ENCODE measurements around the gene BEAN1. TPM values are rescaled to one million over a fixed set of nuclear protein-coding genes. Genes with fewer than 3 reads are reported as not detected.

Gene BEAN1
- total RNA-seq, 1 experiment from 2014 or later, result 0.61 TPM

GRCh38 chr16:66491716-66492064 lies 64.6 kb downstream of the BEAN1 start (continued):
- TF ChIP-seq, protein P1, sequence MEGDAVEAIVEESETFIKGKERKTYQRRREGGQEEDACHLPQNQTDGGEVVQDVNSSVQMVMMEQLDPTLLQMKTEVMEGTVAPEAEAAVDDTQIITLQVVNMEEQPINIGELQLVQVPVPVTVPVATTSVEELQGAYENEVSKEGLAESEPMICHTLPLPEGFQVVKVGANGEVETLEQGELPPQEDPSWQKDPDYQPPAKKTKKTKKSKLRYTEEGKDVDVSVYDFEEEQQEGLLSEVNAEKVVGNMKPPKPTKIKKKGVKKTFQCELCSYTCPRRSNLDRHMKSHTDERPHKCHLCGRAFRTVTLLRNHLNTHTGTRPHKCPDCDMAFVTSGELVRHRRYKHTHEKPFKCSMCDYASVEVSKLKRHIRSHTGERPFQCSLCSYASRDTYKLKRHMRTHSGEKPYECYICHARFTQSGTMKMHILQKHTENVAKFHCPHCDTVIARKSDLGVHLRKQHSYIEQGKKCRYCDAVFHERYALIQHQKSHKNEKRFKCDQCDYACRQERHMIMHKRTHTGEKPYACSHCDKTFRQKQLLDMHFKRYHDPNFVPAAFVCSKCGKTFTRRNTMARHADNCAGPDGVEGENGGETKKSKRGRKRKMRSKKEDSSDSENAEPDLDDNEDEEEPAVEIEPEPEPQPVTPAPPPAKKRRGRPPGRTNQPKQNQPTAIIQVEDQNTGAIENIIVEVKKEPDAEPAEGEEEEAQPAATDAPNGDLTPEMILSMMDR (IDR thresholded peaks at IDR 0.05 in 2 of 3, conservative IDR thresholded peaks at IDR 0.05 in 1 of 3; ENCODE audit: borderline replicate concordance in 1 of 3, insufficient read depth in 1 of 3, low read depth in 2 of 3, low read length in 2 of 3), result no peak
- TF ChIP-seq EZH2 (IDR thresholded peaks at IDR 0.05) (no peak), SRF (IDR thresholded peaks at IDR 0.05; ENCODE audit: low read depth) (no peak), ATF3 (IDR thresholded peaks at IDR 0.05) (no peak), SIN3A (IDR thresholded peaks at IDR 0.05; ENCODE audit: low read depth) (no peak), ZFX (IDR thresholded peaks at IDR 0.05) (no peak)

GRCh38 chr16:66493490-66494401 lies 66.7 kb downstream of the BEAN1 start:
- H3K9me2 ChIP-seq (ENCODE audit: insufficient read depth), result no peaks in the 10 kb centered on the region
- no peak overlapping the region for H3K4me3 ChIP-seq (replicated peaks in 1 of 2; ENCODE audit: low read depth in 1 of 2, low read length in 2 of 2)
- ChIA-PET CTCF (no interaction called here), RAD21 (ENCODE audit: low non-redundant PET in 1 of 2, low total read pairs in 2 of 2, uncharacterized antibody in 2 of 2, unreplicated experiment in 2 of 2) (no interaction called here), POLR2A (no interaction called here)
- H3K9me3 ChIP-seq (ENCODE audit: control insufficient read depth in 1 of 2, insufficient read depth in 1 of 2, low read depth in 1 of 2, low read length in 2 of 2), result no peaks in the 10 kb centered on the region
- ATAC-seq (no peak), DNase-seq (ENCODE audit: low read depth, low spot score) (no peak)
- H3K9ac ChIP-seq (ENCODE audit: low read length), result no peak overlapping the region
- no peak overlapping the region for H2AFZ ChIP-seq (ENCODE audit: low read depth, low read length, poor library complexity, severe bottlenecking)
- H4K20me1 ChIP-seq (ENCODE audit: insufficient read depth), result no peaks in the 10 kb centered on the region
- intact Hi-C loops (cut with micrococcal nuclease), result no loop called here
- no peak overlapping the region for H3K27ac ChIP-seq (ENCODE audit: low read depth, low read length)
- H3K27me3 ChIP-seq (ENCODE audit: insufficient read depth, low read length), result no peaks in the 10 kb centered on the region
- H3K36me3 ChIP-seq (ENCODE audit: control insufficient read depth in 1 of 2, insufficient read depth in 2 of 2, low read length in 2 of 2), result no peaks in the 10 kb centered on the region
- no peaks in the 10 kb centered on the region for H3K79me2 ChIP-seq (ENCODE audit: insufficient read depth, low read length)
- H3K4me1 ChIP-seq (ENCODE audit: control insufficient read depth in 1 of 2, insufficient read depth in 2 of 2, low read length in 2 of 2), result no peaks in the 10 kb centered on the region
- no peak overlapping the region for H3K4me2 ChIP-seq (ENCODE audit: low read length)
- BruUV-seq (replicated peaks), result no TSS peak
- TF ChIP-seq CBX3 (IDR thresholded peaks at IDR 0.05; ENCODE audit: low read depth) (no peak), EZH2 (IDR thresholded peaks at IDR 0.05) (no peak), CEBPB (IDR thresholded peaks at IDR 0.05; ENCODE audit: low read depth) (no peak), RAD21 (IDR thresholded peaks at IDR 0.05; ENCODE audit: low read depth) (no peak), SRF (IDR thresholded peaks at IDR 0.05; ENCODE audit: low read depth) (no peak), ATF3 (IDR thresholded peaks at IDR 0.05) (no peak), FOSL1 (IDR thresholded peaks at IDR 0.05; ENCODE audit: low read depth) (no peak), POLR2AphosphoS5 (IDR thresholded peaks at IDR 0.05; ENCODE audit: low read depth, low read length) (no peak), SP1 (IDR thresholded peaks at IDR 0.05; ENCODE audit: low read depth) (no peak), ZBTB33 (IDR thresholded peaks at IDR 0.05; ENCODE audit: extremely low read depth, insufficient replicate concordance, low read length) (no peak)
- TF ChIP-seq, protein P2, sequence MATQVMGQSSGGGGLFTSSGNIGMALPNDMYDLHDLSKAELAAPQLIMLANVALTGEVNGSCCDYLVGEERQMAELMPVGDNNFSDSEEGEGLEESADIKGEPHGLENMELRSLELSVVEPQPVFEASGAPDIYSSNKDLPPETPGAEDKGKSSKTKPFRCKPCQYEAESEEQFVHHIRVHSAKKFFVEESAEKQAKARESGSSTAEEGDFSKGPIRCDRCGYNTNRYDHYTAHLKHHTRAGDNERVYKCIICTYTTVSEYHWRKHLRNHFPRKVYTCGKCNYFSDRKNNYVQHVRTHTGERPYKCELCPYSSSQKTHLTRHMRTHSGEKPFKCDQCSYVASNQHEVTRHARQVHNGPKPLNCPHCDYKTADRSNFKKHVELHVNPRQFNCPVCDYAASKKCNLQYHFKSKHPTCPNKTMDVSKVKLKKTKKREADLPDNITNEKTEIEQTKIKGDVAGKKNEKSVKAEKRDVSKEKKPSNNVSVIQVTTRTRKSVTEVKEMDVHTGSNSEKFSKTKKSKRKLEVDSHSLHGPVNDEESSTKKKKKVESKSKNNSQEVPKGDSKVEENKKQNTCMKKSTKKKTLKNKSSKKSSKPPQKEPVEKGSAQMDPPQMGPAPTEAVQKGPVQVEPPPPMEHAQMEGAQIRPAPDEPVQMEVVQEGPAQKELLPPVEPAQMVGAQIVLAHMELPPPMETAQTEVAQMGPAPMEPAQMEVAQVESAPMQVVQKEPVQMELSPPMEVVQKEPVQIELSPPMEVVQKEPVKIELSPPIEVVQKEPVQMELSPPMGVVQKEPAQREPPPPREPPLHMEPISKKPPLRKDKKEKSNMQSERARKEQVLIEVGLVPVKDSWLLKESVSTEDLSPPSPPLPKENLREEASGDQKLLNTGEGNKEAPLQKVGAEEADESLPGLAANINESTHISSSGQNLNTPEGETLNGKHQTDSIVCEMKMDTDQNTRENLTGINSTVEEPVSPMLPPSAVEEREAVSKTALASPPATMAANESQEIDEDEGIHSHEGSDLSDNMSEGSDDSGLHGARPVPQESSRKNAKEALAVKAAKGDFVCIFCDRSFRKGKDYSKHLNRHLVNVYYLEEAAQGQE (IDR thresholded peaks at IDR 0.05; ENCODE audit: low read depth), result no peak

All from HCT116 (cell line).